H1 (cell line): ENCODE measurements around the gene CD247. TPM values are rescaled to one million over a fixed set of nuclear protein-coding genes. Genes with fewer than 3 reads are reported as not detected.

Source experiments
- CTCF ChIA-PET: fragments of 300-600 bp; sonication (Branson Sonifier 250); formaldehyde crosslinking; loops from one replicate; lab custom pipeline; 2021; ENCODE audit not compliant: partially characterized antibody; lab: Charles Lee
- POLR2A ChIA-PET: fragments of 300-600 bp; sonication (Branson Sonifier 250); formaldehyde crosslinking; loops from one replicate; lab custom pipeline; 2021; ENCODE audit warnings: inconsistent platforms; ENCODE audit not compliant: partially characterized antibody; lab: Charles Lee
- DNase-seq, 2 experiments: peaks; one replicate each; pipeline versions ENCODE4 v3.0.0 to v3.0.0-alpha.2; 2010 to 2022; ENCODE audit warnings: low spot score in 2 of 2, low read depth in 1 of 2, mixed read lengths in 1 of 2
- FAIRE-seq: peaks from 2 replicates; lab custom pipeline; 2011; peaks lifted over from hg19 to GRCh38; lab: Jason Lieb, UNC
- H2AFZ ChIP-seq: 2 replicates; pipeline ENCODE4 v1.8.1; 2012; ENCODE audit warnings: low read length, inconsistent platforms
- H2AK5ac ChIP-seq: 2 replicates; pipeline ENCODE4 v1.6.1; 2013; ENCODE audit warnings: low read depth, low read length
- H2BK120ac ChIP-seq: replicated peaks from 2 replicates; pipeline ENCODE3; 2013; ENCODE audit warnings: low read depth, low read length, inconsistent platforms
- H2BK12ac ChIP-seq: 2 replicates; pipeline ENCODE4 v1.6.1; 2013; ENCODE audit warnings: low read depth, low read length
- H2BK15ac ChIP-seq: 2 replicates; pipeline ENCODE4 v1.6.1; 2013; ENCODE audit warnings: low read length
- H2BK20ac ChIP-seq: 2 replicates; pipeline ENCODE4 v1.6.1; 2013; ENCODE audit warnings: low read length
- H2BK5ac ChIP-seq: 2 replicates; pipeline ENCODE4 v1.6.1; 2013; ENCODE audit warnings: low read depth, low read length
- H3K14ac ChIP-seq: 2 replicates; pipeline ENCODE4 v1.6.1; 2013; ENCODE audit warnings: inconsistent platforms; ENCODE audit not compliant: insufficient read length
- H3K18ac ChIP-seq: 2 replicates; pipeline ENCODE4 v1.6.1; 2013; ENCODE audit warnings: low read length; ENCODE audit errors: extremely low read depth
- H3K23ac ChIP-seq: 2 replicates; pipeline ENCODE4 v1.6.1; 2013; ENCODE audit warnings: inconsistent platforms; ENCODE audit not compliant: insufficient read length
- H3K23me2 ChIP-seq: 2 replicates; pipeline ENCODE4 v1.6.1; 2013; ENCODE audit warnings: low read depth, low read length
- H3K27ac ChIP-seq: 2 replicates; pipeline ENCODE4 v1.6.1; 2011; ENCODE audit warnings: low read depth, low read length, inconsistent platforms
- H3K27me3 ChIP-seq, 4 experiments: replicated peaks in 1 of 4; 1 replicate in 1 of 4; 2 replicates in 3 of 4; pipeline versions ENCODE4 v1.6.1 to v1.8.1; 2011 to 2013; ENCODE audit warnings: low read length in 3 of 4, mild to moderate bottlenecking in 3 of 4, inconsistent platforms in 2 of 4, mixed read lengths in 2 of 4, moderate library complexity in 1 of 4; ENCODE audit not compliant: control insufficient read depth in 3 of 4, insufficient read depth in 3 of 4; ENCODE audit errors: extremely low read depth in 1 of 4
- H3K36me3 ChIP-seq, 4 experiments: 2 replicates each; pipeline versions ENCODE4 v1.6.1 to v1.8.1; 2011 to 2013; ENCODE audit warnings: mild to moderate bottlenecking in 4 of 4, low read length in 3 of 4, moderate library complexity in 2 of 4, control low read depth in 1 of 4, inconsistent platforms in 1 of 4; ENCODE audit not compliant: insufficient read depth in 4 of 4, control insufficient read depth in 2 of 4
- H3K4ac ChIP-seq: replicated peaks from 2 replicates; pipeline ENCODE3; 2013; ENCODE audit warnings: low read length, low read depth, mixed read lengths, inconsistent platforms; ENCODE audit not compliant: insufficient read length
- H3K4me1 ChIP-seq, 4 experiments: replicated peaks in 1 of 4; 1 replicate in 1 of 4; 2 replicates in 3 of 4; pipeline versions ENCODE4 v1.6.1 to v1.8.1; 2011 to 2013; ENCODE audit warnings: low read length in 3 of 4, inconsistent platforms in 2 of 4, mixed read lengths in 1 of 4; ENCODE audit not compliant: insufficient read depth in 4 of 4, control insufficient read depth in 3 of 4
- H3K4me2 ChIP-seq, 2 experiments: 2 replicates each; pipeline versions ENCODE4 v1.6.1 to v1.8.1; 2011 to 2013; ENCODE audit warnings: low read depth in 2 of 2, low read length in 2 of 2, control low read depth in 1 of 2, inconsistent platforms in 1 of 2, mild to moderate bottlenecking in 1 of 2; ENCODE audit not compliant: insufficient read depth in 1 of 2
- H3K4me3 ChIP-seq, 4 experiments: fragments of 200-600, 300-600 bp in 1 of 4; sonication (generic), shearing (Covaris generic), sonication (Bioruptor Twin) in 1 of 4; 2 replicates each; pipeline versions ENCODE4 v1.5.1 to v1.8.1; 2011 to 2016; ENCODE audit warnings: low read length in 4 of 4, low read depth in 3 of 4, control low read depth in 2 of 4, inconsistent platforms in 2 of 4, mild to moderate bottlenecking in 2 of 4, mixed read lengths in 1 of 4, moderate library complexity in 1 of 4; ENCODE audit not compliant: insufficient read depth in 2 of 4; ENCODE audit errors: extremely low read depth in 1 of 4
- H3K56ac ChIP-seq: replicated peaks from 2 replicates; pipeline ENCODE3; 2013; ENCODE audit warnings: low read depth, mild to moderate bottlenecking, mixed read lengths, low read length, inconsistent platforms; ENCODE audit not compliant: insufficient read length
- H3K79me1 ChIP-seq: 2 replicates; pipeline ENCODE4 v1.6.1; 2013; ENCODE audit warnings: low read depth, low read length, control low read depth
- H3K79me2 ChIP-seq, 2 experiments: 2 replicates each; pipeline versions ENCODE4 v1.6.1 to v1.8.1; 2012 to 2013; ENCODE audit warnings: low read length in 2 of 2, mild to moderate bottlenecking in 2 of 2, inconsistent platforms in 1 of 2; ENCODE audit not compliant: insufficient read depth in 2 of 2, control insufficient read depth in 1 of 2
- H3K9ac ChIP-seq, 4 experiments: replicated peaks in 1 of 4; 1 replicate in 1 of 4; 2 replicates in 3 of 4; pipeline versions ENCODE4 v1.6.1 to v1.8.1; 2011 to 2013; ENCODE audit warnings: low read depth in 3 of 4, low read length in 3 of 4, control low read depth in 2 of 4, mild to moderate bottlenecking in 2 of 4, moderate library complexity in 2 of 4, inconsistent platforms in 1 of 4; ENCODE audit errors: extremely low read depth in 1 of 4
- H3K9me3 ChIP-seq, 2 experiments: 2 replicates each; pipeline versions ENCODE4 v1.6.1 to v1.8.1; 2012 to 2013; ENCODE audit warnings: mild to moderate bottlenecking in 2 of 2, moderate library complexity in 2 of 2, control low read depth in 1 of 2, inconsistent platforms in 1 of 2, low read depth in 1 of 2, low read length in 1 of 2, mixed read lengths in 1 of 2; ENCODE audit not compliant: insufficient read depth in 2 of 2
- H4K20me1 ChIP-seq, 2 experiments: replicated peaks in 1 of 2; 2 replicates each; pipeline versions ENCODE3 to v1.8.1; 2011 to 2013; ENCODE audit warnings: inconsistent platforms in 2 of 2, low read length in 2 of 2, mild to moderate bottlenecking in 1 of 2; ENCODE audit not compliant: insufficient read depth in 2 of 2, control insufficient read depth in 1 of 2
- H4K5ac ChIP-seq: 2 replicates; pipeline ENCODE4 v1.6.1; 2013; ENCODE audit warnings: low read length, low read depth, mixed read lengths, inconsistent platforms; ENCODE audit not compliant: insufficient read length
- H4K8ac ChIP-seq: 2 replicates; pipeline ENCODE4 v1.8.0; 2013; ENCODE audit warnings: mild to moderate bottlenecking, moderate library complexity, low read length, inconsistent platforms; ENCODE audit not compliant: insufficient read depth; ENCODE audit errors: extremely low read depth
- H4K91ac ChIP-seq: replicated peaks from 2 replicates; pipeline ENCODE3; 2013; ENCODE audit warnings: low read length, mixed read lengths, inconsistent platforms; ENCODE audit not compliant: insufficient read length
- CBX5 ChIP-seq: fragments of 300-800, 300-1000 bp; sonication (generic); IDR thresholded peaks from 2 replicates; pipeline ENCODE4 v1.7.1; 2016; ENCODE audit warnings: antibody characterized with exemption, low read length, low read depth
- CEBPB ChIP-seq: IDR thresholded peaks from 2 replicates; pipeline ENCODE4 v1.6.1; 2012; ENCODE audit warnings: low read depth, low read length
- CHD1 ChIP-seq: IDR thresholded peaks from 2 replicates; pipeline ENCODE4 v1.6.1; 2012; ENCODE audit warnings: low read depth, low read length, improper control_type of control experiment
- CREB1 ChIP-seq: IDR thresholded peaks from 2 replicates; pipeline ENCODE4 v1.6.1; 2012; ENCODE audit warnings: inconsistent platforms
- FOSL1 ChIP-seq: IDR thresholded peaks from 2 replicates; pipeline ENCODE4 v1.6.1; 2011; ENCODE audit warnings: mild to moderate bottlenecking, low read depth, low read length, moderate library complexity; ENCODE audit not compliant: insufficient read depth
- HDAC2 ChIP-seq, 2 experiments: fragments of 300-600 bp in 1 of 2; sonication (generic) in 1 of 2; IDR thresholded peaks; 2 replicates each; pipeline ENCODE4 v1.6.1; 2011 to 2012; ENCODE audit warnings: low read depth in 2 of 2, low read length in 2 of 2, mild to moderate bottlenecking in 2 of 2, moderate library complexity in 2 of 2, borderline replicate concordance in 1 of 2, inconsistent platforms in 1 of 2
- POLR2A ChIP-seq, 2 experiments: IDR thresholded peaks; 1 replicate in 1 of 2; 2 replicates in 1 of 2; pipeline ENCODE4 v1.6.1; 2011; ENCODE audit warnings: low read depth in 2 of 2, low read length in 2 of 2, mild to moderate bottlenecking in 2 of 2; ENCODE audit errors: control extremely low read depth in 1 of 2
- POU5F1 ChIP-seq: IDR thresholded peaks from 2 replicates; pipeline ENCODE4 v1.6.1; 2011; ENCODE audit warnings: low read depth, mild to moderate bottlenecking, low read length, moderate library complexity
- SAP30 ChIP-seq: fragments of 300-600 bp; sonication (generic); IDR thresholded peaks from 2 replicates; pipeline ENCODE4 v1.7.1; 2012; ENCODE audit warnings: low read length, moderate library complexity, mild to moderate bottlenecking, inconsistent platforms; ENCODE audit not compliant: insufficient read depth, insufficient replicate concordance
- SIRT6 ChIP-seq: IDR thresholded peaks from one replicate; pipeline ENCODE4 v1.7.1; 2012; ENCODE audit warnings: low read length, inconsistent platforms
- SIX5 ChIP-seq: IDR thresholded peaks from 2 replicates; pipeline ENCODE4 v1.6.1; 2011; ENCODE audit warnings: mild to moderate bottlenecking, low read depth, low read length
- SP2 ChIP-seq: IDR thresholded peaks from 2 replicates; pipeline ENCODE4 v1.6.1; 2012; ENCODE audit warnings: mild to moderate bottlenecking, low read length, inconsistent platforms
- WGBS, 2 experiments: shearing (Covaris generic) in 1 of 2; methylation state at CpG; one replicate each; pipeline versions ENCODE4 v1.1.6 to v1.1.7; 2013 to 2015; ENCODE audit warnings: low lambda C conversion rate in 2 of 2, mixed read lengths in 2 of 2, inconsistent platforms in 1 of 2, low coverage in 1 of 2, missing lambda C conversion rate in 1 of 2; ENCODE audit not compliant: insufficient replicate concordance in 2 of 2, insufficient coverage in 1 of 2, insufficient read length in 1 of 2; ENCODE audit errors: extremely low coverage in 1 of 2, missing lambda C conversion rate in 1 of 2; 5-methylcytosine and 5-hydroxymethylcytosine counted together
- polyA plus RNA-seq, 7 experiments: library from polyadenylated mRNA; depleted of rRNA in 3 of 7; stranded (reverse) in 5 of 7; unstranded in 2 of 7; fragments of >200 nt in 5 of 7; fragments of 200-250 nt in 2 of 7; gene quantifications; 1 replicate in 5 of 7; 2 replicates in 1 of 7; 4 replicates in 1 of 7; pipeline versions ENCODE4 v1.2.1 to v1.2.3, GENCODE V29; 2011 to 2013; ENCODE audit warnings: missing spikeins in 2 of 7, mixed read lengths in 2 of 7
- total RNA-seq: library from RNA; stranded (reverse); fragmentation: NEBNext Ultra II Directional; extraction: Animal tissue kit (Norgen Biotek cat#: 25700); gene quantifications from 2 replicates; pipeline ENCODE4 v1.2.1, GENCODE V29; 2021

CD247 gene
- total and polyA plus RNA-seq, 2 of the 8 experiments (the other 6 are each of a cell fraction or from before 2014, with no cell fraction given): 2.0 to 2.2 TPM

DNA sequence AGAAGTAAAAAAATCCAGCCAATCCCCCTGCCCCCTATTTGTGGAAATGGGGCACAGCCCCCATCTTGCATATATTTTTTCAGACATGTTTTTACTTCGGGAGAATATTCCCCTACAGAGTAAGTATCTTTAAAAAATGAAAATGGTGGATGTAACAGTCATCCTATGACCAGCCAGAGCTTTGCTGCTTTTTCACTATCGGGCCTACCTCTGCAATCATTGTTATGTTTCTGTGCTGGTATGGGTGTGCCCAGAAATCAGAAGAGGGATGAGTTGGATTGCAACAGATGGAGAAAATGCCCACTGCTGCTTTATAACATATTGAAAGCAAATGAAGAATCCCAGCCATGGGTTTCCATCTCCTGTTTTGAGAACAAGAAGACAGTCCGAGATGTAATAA lies 2.9 kb downstream of the CD247 start:
- Histone ChIP-seq H3K4me1 (peaks cover 0 to 2% (median 0%) of the 10 kb centered on the region in 4 experiments; a peak in 1 of 7 replicates), H3K4me3 (no peak overlapping the region), H2AFZ (no peak overlapping the region), H2BK5ac (no peak overlapping the region), H4K5ac (no peak overlapping the region), H3K9ac (no peak overlapping the region), H3K27me3 (no peaks in the 10 kb centered on the region), H4K20me1 (no peaks in the 10 kb centered on the region), H2AK5ac (no peak overlapping the region), H3K9me3 (no peaks in the 10 kb centered on the region), H3K79me2 (no peaks in the 10 kb centered on the region), H3K36me3 (no peaks in the 10 kb centered on the region), H3K23ac (no peak overlapping the region), H3K23me2 (no peaks in the 10 kb centered on the region), H4K8ac (no peak overlapping the region), H3K56ac (no peak overlapping the region), H3K79me1 (no peaks in the 10 kb centered on the region), H3K4ac (no peak overlapping the region), H3K4me2 (no peak overlapping the region), H2BK15ac (no peak overlapping the region), H3K27ac (no peak overlapping the region), H2BK20ac (no peak overlapping the region), H2BK120ac (no peak overlapping the region), H3K18ac (no peak overlapping the region), H3K14ac (no peak overlapping the region), H4K91ac (no peak overlapping the region), H2BK12ac (no peak overlapping the region)
- POLR2A ChIA-PET: no interaction called here
- no peak for DNase-seq
- 92% methylated on average over 3 of the region's 3 CpGs; no CpG with 5 or more reads in 1 of the 2 experiments for WGBS, 2 experiments
- no peak for FAIRE-seq
- CTCF ChIA-PET: interaction anchor here (0.8 to 8.3 kb wide), 9 partner anchors 11 to 163 kb away, joined by 3 to 43 read pairs (median 4); no protein-coding TSS in a partner anchor
- TF ChIP-seq SIX5: no peak
- TF ChIP-seq SIRT6: no peak
- no peak for TF ChIP-seq HDAC2 (IDR thresholded peaks at IDR 0.05; ENCODE audit: borderline replicate concordance in 1 of 2, low read depth in 2 of 2, low read length in 2 of 2)
- TF ChIP-seq SP2: no peak
- no peak for TF ChIP-seq CEBPB
- no peak for TF ChIP-seq POU5F1
- TF ChIP-seq FOSL1: no peak
- no peak for TF ChIP-seq CREB1
- no peak for TF ChIP-seq SAP30
- no peak for TF ChIP-seq POLR2A (IDR thresholded peaks at IDR 0.05; ENCODE audit: control extremely low read depth in 1 of 2, low read depth in 2 of 2, low read length in 2 of 2)
- no peak for TF ChIP-seq CHD1
- TF ChIP-seq CBX5: no peak
